ENCODE measurements around the gene RASA3.
"Not testable (repeated sequence)": the region's sequence is repeated elsewhere in the genome, so short reads cannot be mapped to it uniquely, and the experiment has no call there.

The RASA3 gene

GRCh38 chr13:114101358-114102130 lies 30.9 kb downstream of the RASA3 start:
- no peak for DNase-seq (ENCODE audit: low read depth, low spot score)

GRCh38 chr13:114100446-114101357 lies 31.7 kb downstream of the RASA3 start:
- no peak for DNase-seq (ENCODE audit: low read depth, low spot score)

- DNase-seq (ENCODE audit: low read depth, low spot score) = no peak
Measured at GRCh38 chr13:114099918-114100445, 32.4 kb downstream of the RASA3 start.

- DNase-seq (ENCODE audit: low read depth, low spot score) = no peak
Measured at GRCh38 chr13:114099191-114099590, 33.2 kb downstream of the RASA3 start.

GRCh38 chr13:114098689-114099056 lies 33.8 kb downstream of the RASA3 start:
- not testable (repeated sequence) for DNase-seq (ENCODE audit: low read depth, low spot score)

- DNase-seq (ENCODE audit: low read depth, low spot score) = no peak
Measured at GRCh38 chr13:114097893-114098688, 34.3 kb downstream of the RASA3 start.

GRCh38 chr13:114097212-114097892 lies 35.1 kb downstream of the RASA3 start:
- DNase-seq (ENCODE audit: low read depth, low spot score) = no peak

GRCh38 chr13:114096811-114097211 lies 35.6 kb downstream of the RASA3 start:
- no peak for DNase-seq (ENCODE audit: low read depth, low spot score)

GRCh38 chr13:114096031-114096485 lies 36.4 kb downstream of the RASA3 start:
- DNase-seq (ENCODE audit: low read depth, low spot score) = no peak

GRCh38 chr13:114095486-114095885 lies 36.9 kb downstream of the RASA3 start:
- DNase-seq (ENCODE audit: low read depth, low spot score) = no peak

GRCh38 chr13:114093118-114093517 lies 39.3 kb downstream of the RASA3 start:
- no peak for DNase-seq (ENCODE audit: low read depth, low spot score)

GRCh38 chr13:114092468-114092867 lies 40.0 kb downstream of the RASA3 start:
- no peak for DNase-seq (ENCODE audit: low read depth, low spot score)

GRCh38 chr13:114090476-114090875 lies 41.9 kb downstream of the RASA3 start:
- no peak for DNase-seq (ENCODE audit: low read depth, low spot score)

GRCh38 chr13:114089751-114090400 lies 42.5 kb downstream of the RASA3 start:
- DNase-seq (ENCODE audit: low read depth, low spot score) = no peak

GRCh38 chr13:114089341-114089740 lies 43.1 kb downstream of the RASA3 start:
- DNase-seq (ENCODE audit: low read depth, low spot score) = no peak

GRCh38 chr13:114088863-114089262 lies 43.6 kb downstream of the RASA3 start:
- no peak for DNase-seq (ENCODE audit: low read depth, low spot score)

- DNase-seq (ENCODE audit: low read depth, low spot score) = no peak
Measured at GRCh38 chr13:114088234-114088633, 44.2 kb downstream of the RASA3 start.

- DNase-seq (ENCODE audit: low read depth, low spot score) = no peak
Measured at GRCh38 chr13:114087430-114087829, 45.0 kb downstream of the RASA3 start.

- DNase-seq (ENCODE audit: low read depth, low spot score) = no peak
Measured at GRCh38 chr13:114082849-114083645, 49.4 kb downstream of the RASA3 start.

Measured in activated CD4-positive, CD25-positive, alpha-beta regulatory T cell treated with anti-CD3 and anti-CD28 coated beads, Interleukin-2, amount 50 U/mL, for 16 hours (primary cell).